NCI-H2107 (cell line): Measurements from ENCODE around the gene TMEM123.
A peak's percentile ranks its signal among the peaks of the same experiment; 100 is the strongest.
"Not testable (repeated sequence)": the region's sequence is repeated elsewhere in the genome, so short reads cannot be mapped to it uniquely, and the experiment has no call there.

Source experiments
- DNase-seq: peaks from one replicate; lab custom pipeline; 2025; lab: John Stamatoyannopoulos, UW

The TMEM123 gene

DNA sequence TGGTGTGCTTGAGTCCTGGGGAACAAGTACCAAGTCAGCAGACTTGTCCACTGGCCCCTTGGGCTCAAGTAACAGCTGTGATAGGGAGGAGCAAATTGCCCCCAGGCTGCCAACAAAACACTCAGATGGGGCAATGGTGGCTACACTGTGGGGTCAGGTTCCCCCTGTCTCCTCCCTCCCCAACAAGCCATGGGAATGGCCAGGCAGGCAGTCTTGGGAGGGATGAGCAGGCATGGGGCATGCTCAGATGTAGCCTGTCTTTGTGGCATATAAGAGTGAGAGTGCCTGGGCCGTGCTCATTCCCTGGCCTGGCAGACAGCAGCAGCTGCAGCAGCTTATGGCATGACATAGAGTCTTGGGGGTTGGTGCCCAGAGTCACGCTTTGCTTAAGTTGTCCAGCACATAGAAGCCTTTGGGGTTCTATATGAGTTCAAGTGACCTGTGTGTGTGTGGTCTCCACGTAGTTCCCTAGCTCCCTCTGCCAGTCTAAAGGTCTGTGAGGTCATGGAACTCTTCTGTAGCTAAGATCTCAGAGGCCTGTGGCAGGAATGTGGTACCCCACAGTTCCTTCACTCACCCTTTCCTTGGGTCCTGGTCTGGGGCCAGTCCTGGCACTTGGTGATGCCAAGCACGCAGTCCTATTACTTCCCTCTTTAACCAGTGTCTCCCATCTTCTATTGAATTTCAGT is 60.9 kb downstream of the TMEM123 start:
- no peak for DNase-seq

GRCh38 chr11:102390667-102391465 is 61.7 kb downstream of the TMEM123 start:
- DNase-seq, result peak; percentile 10

DNA sequence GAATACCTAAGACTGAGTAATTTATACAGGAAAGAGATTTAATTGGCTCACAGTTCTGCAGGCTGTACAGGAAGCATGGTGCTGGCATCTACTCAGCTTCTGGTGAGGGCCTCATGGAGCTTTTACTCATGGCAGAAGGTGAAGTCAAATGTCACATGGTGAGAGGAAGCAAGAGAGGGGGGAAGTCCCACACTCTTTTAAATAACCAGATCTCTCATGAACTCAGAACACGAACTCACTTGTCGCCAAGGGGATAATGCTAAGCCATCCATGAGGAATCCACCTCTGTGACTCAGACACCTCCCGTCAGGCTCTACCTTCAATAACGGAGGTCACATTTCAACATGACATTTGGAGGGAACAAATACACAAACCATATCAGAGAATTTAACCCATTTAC is 63.3 kb downstream of the TMEM123 start:
- no peak for DNase-seq

DNA sequence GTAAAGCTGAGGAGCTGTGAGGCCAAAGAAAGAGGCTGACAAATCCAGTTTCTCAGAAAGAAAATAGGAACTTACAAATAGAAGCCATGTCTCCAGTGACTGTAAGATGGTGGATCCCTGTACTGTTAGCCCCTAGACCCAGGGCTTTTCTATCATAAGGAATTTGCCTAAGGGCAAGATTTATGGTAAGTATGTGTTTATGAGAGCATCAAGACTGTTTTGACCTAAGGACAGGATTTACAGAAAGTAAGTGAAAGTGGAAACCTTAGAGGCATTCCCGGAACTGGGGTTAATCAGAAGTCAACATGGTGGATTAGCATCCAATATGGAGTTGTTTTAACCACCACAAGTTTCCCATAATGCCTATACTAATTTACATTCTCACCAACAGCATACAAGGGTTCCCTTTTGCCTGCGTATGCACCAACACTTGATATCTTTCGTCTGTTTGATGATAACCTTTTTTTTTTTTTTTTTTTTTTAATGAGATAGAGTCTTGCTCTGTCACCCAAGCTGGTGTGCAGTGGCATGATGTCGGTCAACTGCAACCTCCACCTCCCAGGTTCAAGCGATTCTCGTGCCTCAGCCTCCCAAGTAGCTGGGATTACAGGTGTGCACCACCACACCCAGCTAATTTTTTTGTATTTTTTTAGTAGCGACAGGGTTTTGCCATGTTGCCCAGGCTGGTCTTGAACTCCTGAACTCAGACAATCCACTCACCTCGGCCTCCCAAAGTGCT is 65.4 kb downstream of the TMEM123 start:
- no peak for DNase-seq

DNA sequence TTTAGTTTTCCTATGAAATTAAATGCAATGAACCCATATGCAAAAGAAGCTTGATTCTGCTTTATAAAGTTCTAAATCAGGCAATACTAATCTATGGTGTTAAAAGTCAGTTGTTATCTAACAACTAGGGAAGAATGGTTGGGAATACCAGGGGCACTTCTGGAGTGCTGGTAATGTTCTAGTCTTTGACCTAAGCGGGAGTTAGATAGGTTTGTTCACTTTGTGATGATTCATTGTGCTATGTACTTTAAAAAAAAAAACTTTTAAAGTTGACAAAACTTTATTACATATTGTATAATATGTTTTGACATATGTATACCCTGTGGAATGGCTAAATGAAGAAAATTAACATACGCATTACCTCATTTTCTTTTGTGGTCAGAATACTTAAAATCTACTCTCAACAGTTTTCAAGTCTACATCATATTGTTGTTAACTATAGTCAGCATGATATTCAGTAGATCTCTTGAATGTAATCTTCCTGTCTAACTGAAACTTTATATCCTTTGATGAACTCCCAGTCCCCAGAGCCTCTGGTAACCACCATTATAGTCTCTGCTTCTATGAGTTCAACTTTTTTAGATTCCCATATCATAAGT is 66.3 kb downstream of the TMEM123 start:
- DNase-seq, result no peak

DNA sequence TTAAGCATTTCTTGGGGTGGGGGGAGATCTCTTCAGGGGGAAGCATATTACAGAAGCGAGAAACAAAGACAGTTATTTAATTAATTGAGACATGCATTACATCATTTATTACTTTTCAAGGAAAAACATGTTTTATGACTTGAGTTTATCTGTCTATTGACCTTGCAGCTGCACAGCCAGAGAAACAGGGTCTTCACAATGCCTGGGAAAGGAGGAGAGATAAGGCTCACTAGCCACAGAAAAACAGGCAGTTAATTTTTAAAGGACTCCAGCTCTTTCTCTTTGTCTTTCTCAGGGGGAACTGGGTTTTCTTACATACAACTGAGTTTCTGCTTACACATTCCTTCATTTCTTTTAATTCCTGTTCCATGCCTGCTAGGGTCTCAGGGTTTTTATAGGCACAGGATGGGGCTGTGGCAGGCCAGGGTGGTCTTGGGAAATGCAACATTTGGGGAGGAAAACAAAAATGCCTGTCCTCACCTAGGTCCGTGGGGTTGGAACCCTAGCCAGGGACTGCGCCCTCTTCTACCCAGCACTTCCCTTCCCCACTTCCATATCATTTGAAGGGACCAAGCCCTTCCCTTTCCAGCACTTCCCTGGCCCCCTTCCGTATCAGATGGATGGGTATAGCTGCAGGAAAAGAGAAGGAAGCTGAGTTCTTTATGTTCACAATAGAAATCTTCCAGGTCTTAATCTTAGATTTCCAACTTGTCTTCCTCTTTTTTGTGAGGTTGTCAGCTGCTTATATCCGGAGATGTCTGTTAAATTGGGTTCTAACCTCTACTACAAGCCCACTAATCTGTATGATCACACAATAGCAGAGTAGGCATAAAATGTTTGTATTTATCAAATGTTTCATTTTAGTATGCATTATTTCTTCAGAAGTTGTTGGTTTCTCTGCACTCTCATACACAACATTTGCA is 67.2 kb downstream of the TMEM123 start:
- no peak for DNase-seq

DNA sequence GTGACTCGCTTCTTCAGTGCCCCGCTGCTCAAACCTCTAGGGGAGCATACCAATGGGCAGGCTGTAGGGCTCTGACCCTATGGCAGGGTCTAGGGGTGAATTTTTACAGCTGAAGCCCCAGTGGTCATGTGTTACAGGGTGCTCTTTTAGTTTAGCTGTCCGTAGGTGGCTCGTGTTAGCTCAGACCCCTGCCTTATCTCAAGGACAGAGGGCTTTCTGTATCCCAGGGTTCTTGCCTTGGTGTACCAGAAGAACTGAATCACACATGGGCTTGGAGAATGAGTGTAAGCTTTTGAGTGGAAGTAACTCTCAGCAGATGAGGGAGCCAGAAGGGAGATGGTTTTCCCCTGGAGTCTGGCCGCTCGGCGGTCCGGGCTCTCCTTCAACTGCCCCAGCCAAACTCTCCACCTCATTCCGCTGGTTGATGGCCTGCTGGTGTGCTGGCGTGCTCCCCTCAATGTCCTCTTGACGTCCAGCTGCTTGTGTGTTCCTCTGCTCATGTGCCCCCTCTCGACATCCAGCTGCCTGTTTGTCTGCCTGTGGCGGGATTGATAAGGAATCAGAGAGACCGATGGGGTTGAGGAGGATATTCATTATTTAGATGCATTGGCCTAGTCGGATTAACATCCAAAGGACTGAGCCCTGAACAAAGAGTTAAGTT is 68.0 kb downstream of the TMEM123 start:
- DNase-seq, result no peak

GRCh38 chr11:102383839-102384238 is 68.7 kb downstream of the TMEM123 start:
- DNase-seq, result no peak

- no peak for DNase-seq
Measured at GRCh38 chr11:102382384-102382783, 70.2 kb downstream of the TMEM123 start.

- no peak for DNase-seq
Measured at GRCh38 chr11:102378818-102379217, 73.7 kb downstream of the TMEM123 start.

DNA sequence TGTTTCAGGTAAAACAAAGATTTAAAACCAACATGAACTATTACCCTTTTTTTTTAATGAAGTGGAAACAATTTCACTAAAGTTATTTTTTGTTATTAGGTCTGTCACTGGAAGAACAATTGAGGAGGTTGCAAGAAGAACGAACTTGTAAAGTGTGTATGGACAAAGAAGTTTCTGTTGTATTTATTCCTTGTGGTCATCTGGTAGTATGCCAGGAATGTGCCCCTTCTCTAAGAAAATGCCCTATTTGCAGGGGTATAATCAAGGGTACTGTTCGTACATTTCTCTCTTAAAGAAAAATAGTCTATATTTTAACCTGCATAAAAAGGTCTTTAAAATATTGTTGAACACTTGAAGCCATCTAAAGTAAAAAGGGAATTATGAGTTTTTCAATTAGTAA is 74.7 kb downstream of the TMEM123 start:
- no peak for DNase-seq

GRCh38 chr11:102375720-102376399 is 76.7 kb downstream of the TMEM123 start:
- DNase-seq, result no peak

DNA sequence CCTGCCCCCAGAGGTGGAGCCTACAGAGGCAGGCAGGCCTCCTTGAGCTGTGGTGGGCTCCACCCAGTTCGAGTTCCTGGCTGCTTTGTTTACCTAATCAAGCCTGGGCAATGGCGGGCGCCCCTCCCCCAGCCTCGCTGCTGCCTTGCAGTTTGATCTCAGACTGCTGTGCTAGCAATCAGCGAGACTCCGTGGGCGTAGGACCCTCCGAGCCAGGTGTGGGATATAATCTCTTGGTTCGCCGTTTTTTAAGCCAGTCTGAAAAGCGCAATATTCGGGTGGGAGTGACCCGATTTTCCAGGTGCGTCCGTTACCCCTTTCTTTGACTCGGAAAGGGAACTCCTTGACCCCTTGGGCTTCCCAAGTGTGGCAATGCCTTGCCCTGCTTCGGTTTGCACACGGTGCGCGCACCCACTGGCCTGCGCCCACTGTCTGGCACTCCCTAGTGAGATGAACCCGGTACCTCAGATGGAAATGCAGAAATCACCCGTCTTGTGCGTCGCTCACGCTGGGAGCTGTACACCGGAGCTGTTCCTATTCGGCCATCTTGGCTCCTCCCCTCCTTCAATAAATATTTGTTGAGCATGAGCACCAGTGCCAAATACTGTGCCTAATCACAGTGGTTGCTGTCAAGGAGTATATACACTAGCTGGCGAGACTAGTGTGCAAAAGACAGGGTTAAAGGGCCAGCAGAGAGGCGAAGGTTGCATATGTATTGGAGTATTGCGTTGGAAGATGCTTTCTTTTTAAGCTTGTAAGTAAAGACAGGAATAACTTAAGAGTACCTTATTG is 77.7 kb downstream of the TMEM123 start:
- DNase-seq, result not testable (repeated sequence)

GRCh38 chr11:102368472-102368871 is 84.1 kb downstream of the TMEM123 start:
- no peak for DNase-seq

- no peak for DNase-seq
Measured at GRCh38 chr11:102367364-102367763, 85.2 kb downstream of the TMEM123 start.

DNA sequence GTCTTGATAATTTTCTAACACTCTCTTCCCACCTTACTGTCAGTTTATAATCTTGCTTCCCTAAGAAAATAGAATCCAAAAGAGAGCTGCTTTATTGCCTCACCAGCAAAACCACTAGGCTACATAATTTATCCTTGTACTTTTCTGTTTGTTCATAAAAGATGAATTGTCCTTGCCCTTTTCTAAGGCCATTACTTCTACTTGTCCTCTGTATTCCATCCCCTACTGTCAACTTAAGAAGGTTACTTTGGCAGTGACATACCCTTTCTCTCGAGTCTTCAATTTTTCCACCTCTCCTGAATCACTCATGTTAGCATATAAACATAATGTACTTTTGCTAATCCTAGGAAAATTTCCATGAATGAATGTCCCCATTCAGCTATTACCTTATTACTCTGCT is 87.6 kb downstream of the TMEM123 start:
- no peak for DNase-seq

DNA sequence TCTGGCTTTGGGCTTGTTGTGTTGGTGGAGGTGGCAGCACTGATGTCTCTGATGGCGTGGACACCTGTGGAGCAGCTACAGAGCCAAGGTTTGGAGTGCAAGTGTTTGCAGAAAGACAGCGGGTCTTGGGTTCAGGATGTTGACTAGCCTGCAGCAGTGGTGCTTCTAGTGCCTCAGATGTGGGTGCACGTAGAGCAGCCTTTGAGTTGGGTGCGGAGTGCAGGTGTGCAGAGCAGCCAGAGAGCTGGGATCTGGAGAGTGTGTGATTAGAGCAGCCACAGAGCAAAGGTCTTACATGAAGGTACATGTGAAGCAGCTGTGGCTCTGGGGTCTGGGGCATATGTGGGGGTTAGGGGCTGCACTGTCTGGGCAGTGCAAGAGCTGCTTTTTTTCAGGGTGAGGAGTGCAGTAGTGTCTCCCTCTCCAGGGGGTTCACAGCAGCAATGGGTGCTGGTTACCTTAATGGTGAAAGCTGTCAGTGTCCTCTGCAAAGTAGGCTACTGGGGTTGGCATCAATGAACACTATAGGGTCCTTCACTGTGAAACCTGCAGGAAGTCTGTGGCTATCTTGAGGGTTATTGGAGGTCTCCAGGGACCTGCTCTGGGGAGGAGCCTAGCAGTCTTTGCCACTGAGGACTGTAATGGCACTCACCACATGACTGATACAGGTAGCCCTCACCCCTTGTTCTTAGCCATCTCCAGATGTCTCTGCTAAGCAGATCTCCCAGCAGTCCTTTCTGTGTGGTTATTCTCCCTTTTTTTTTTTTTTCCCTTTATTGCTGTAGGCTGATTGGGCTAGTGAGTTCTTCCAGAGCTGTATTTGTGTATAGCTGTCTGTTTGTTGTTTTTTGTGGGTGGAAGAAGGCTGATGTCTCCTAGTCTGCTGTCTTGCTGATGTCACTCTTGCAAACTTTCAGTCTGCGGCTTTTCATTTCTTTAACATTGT is 91.2 kb downstream of the TMEM123 start:
- DNase-seq, result no peak

DNA sequence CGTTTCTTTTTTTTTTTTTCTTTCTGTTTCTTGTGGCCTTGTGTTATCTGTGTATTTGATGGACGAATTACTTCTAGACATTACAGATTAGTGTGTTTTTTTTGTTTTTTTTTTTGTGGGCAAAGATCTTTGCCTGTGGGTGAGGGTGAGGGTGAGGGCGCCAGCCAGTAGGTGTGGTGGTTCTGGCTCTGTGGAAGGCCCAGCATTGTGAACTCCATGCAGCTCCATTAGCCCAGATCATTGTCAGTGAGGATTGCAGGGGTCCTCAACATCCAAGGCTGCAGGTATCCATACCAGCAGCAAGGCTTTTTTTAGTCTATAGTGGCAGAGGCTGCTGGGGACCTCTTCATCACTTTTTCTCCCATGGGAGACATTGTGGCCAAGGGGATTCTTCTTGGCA is 91.9 kb downstream of the TMEM123 start:
- DNase-seq, result no peak
